ENCODE measurements around the gene OSBPL10. TPM values are rescaled to one million over a fixed set of nuclear protein-coding genes. Genes with fewer than 3 reads are reported as not detected.
A peak's percentile ranks its signal among the peaks of the same experiment; 100 is the strongest.

OSBPL10 gene
- total RNA-seq, 2 donors from 2014 or later: 0.17 to 2.9 TPM

DNA sequence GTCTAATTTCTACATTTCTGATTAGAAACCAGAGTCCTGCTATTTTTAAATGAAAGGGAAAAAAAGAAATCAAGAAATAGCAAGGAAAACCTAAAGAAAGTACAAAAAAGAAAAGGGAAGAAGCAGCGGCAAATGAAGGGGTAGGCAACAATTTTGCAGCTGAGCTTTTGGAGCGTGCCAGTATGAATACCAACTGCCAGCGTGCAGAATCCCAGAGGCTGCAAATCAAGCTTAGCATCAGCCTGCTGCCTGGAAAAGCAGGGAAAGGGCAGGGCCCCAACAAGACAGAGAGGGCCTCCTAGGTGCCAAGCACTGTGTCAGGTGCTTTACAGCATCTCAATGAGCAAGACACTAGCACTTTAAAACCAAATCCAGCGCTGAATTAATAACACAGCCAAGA, 271.5 kb downstream of the OSBPL10 start:
- DNase-seq (ENCODE audit: low spot score) (no peak), ATAC-seq (no peak)
- H3K27me3 Mint-ChIP-seq: peaks cover 11 to 27% of the 10 kb centered on the region in 2 donors
- H3K4me1 Mint-ChIP-seq (ENCODE audit: low read depth in 2 of 2): peaks cover 11 to 23% of the 10 kb centered on the region in 2 donors
- H3K36me3 Mint-ChIP-seq: no peaks in the 10 kb centered on the region
- no peak overlapping the region for H3K27ac Mint-ChIP-seq
- no peak overlapping the region for H3K4me3 Mint-ChIP-seq
- H3K9me3 Mint-ChIP-seq: no peaks in the 10 kb centered on the region

GRCh38 chr3:31709005-31709404, 272.1 kb downstream of the OSBPL10 start:
- no peak for ATAC-seq

DNA sequence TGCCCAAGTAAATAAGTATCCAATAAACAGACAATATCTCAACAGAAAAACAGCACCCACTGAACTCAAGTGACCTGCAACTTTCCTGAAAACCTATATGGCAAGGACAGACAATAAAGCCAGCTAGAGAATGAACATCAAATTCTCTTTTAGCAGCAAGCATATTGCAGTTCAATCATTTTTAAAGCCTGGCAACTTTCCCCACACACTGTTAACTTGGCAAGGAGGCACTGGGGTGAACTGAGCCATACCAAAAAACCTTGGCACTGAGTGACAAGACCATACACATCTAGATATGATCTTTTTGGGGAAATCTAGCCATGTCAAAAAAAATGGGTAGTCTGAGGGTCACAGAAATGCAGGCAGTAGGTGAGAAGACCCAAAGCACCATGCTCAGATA, 273.8 kb downstream of the OSBPL10 start:
- peak overlapping the region in 1 of 2 donors; percentile 15 for H3K27ac Mint-ChIP-seq
- ATAC-seq (no peak), DNase-seq (ENCODE audit: low spot score) (no peak)
- H3K9me3 Mint-ChIP-seq: no peaks in the 10 kb centered on the region
- H3K27me3 Mint-ChIP-seq: peaks cover 11 to 32% of the 10 kb centered on the region in 2 donors
- H3K4me1 Mint-ChIP-seq (ENCODE audit: low read depth in 2 of 2): peaks cover 10 to 22% of the 10 kb centered on the region in 2 donors
- H3K36me3 Mint-ChIP-seq: no peaks in the 10 kb centered on the region
- H3K4me3 Mint-ChIP-seq: no peak overlapping the region

More at GRCh38 chr3:31709005-31709404, 272.1 kb downstream of the OSBPL10 start:
- Mint-ChIP-seq H3K27ac (no peak overlapping the region), H3K4me3 (no peak overlapping the region), H3K9me3 (no peaks in the 10 kb centered on the region), H3K4me1 (ENCODE audit: low read depth in 2 of 2) (peaks cover 12 to 25% of the 10 kb centered on the region in 2 donors), H3K36me3 (no peaks in the 10 kb centered on the region), H3K27me3 (peaks cover 8 to 22% of the 10 kb centered on the region in 2 donors)
- DNase-seq (ENCODE audit: low spot score): no peak

DNA sequence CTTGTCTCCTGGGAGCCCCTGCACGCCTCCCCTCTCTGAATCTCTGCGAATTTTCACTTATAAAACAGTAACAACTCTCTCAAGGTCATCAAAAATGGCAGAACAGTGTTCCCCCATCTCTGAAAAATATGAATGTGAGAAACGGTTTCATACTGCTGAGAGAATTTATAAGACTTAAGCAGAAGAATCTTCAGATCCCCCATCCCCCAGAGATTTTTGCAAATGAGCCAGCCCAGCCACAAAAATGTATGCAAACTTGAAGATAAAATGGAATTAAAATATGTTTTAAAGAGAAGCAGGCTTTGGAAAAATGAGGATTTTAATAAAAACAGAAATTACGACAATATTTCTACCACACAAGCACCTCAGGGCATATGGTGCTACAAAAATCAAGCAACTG, 275.3 kb downstream of the OSBPL10 start:
- Mint-ChIP-seq H3K4me1 (ENCODE audit: low read depth in 2 of 2) (peaks cover 10 to 22% of the 10 kb centered on the region in 2 donors), H3K27me3 (peaks cover 16 to 41% of the 10 kb centered on the region in 2 donors), H3K36me3 (no peaks in the 10 kb centered on the region), H3K9me3 (no peaks in the 10 kb centered on the region), H3K27ac (no peak overlapping the region), H3K4me3 (no peak overlapping the region)
- DNase-seq (ENCODE audit: low spot score): no peak
- no peak for ATAC-seq

DNA sequence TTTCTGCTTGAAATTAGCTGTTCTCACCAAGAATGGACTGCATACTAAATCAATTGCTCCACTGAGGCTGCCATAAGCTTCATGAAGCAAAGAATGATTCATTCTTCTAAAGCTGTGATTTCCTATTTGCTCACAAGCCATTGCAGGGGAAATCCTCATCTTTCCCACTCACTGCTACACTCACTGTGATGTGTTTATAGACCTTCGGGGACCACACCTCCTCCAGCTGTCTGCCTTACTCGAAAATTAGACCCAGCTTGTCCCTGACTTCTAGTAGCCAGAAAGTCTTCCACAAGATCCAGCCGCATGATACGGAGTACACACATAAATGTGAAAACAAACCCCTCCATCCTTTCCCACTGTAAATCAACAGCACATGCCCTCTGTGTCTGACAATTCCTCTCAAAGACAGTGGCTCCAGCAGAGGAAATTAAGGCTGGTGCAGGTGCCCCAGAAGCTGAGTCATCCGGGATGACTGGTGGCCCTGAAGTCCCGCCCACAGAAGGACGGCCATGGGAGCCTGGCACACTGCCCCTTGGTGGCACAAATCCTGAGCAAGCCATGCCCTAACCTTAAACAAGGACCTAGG, 276.4 kb downstream of the OSBPL10 start:
- DNase-seq (ENCODE audit: low spot score): peak; percentile 72
- H3K4me1 Mint-ChIP-seq (ENCODE audit: low read depth in 2 of 2): peaks cover 10 to 17% of the 10 kb centered on the region in 2 donors

GRCh38 chr3:31704156-31704555, 276.9 kb downstream of the OSBPL10 start:
- DNase-seq (ENCODE audit: low spot score) (no peak), ATAC-seq (no peak)
- Mint-ChIP-seq H3K4me3 (no peak overlapping the region), H3K9me3 (no peaks in the 10 kb centered on the region), H3K27ac (peak overlapping the region; percentile 38 to 86), H3K27me3 (peaks cover 16 to 36% of the 10 kb centered on the region in 2 donors), H3K4me1 (ENCODE audit: low read depth in 2 of 2) (peaks cover 10 to 17% of the 10 kb centered on the region in 2 donors), H3K36me3 (no peaks in the 10 kb centered on the region)

More for the DNA sequence above, 276.4 kb downstream of the OSBPL10 start:
- peak overlapping the region; percentile 46 for H3K4me3 Mint-ChIP-seq
- H3K27ac Mint-ChIP-seq: peak overlapping the region; percentile 38 to 86
- no peaks in the 10 kb centered on the region for H3K9me3 Mint-ChIP-seq
- no peaks in the 10 kb centered on the region for H3K36me3 Mint-ChIP-seq
- peaks cover 16 to 41% of the 10 kb centered on the region in 2 donors for H3K27me3 Mint-ChIP-seq
- peak; percentile 86 to 91 for ATAC-seq

DNA sequence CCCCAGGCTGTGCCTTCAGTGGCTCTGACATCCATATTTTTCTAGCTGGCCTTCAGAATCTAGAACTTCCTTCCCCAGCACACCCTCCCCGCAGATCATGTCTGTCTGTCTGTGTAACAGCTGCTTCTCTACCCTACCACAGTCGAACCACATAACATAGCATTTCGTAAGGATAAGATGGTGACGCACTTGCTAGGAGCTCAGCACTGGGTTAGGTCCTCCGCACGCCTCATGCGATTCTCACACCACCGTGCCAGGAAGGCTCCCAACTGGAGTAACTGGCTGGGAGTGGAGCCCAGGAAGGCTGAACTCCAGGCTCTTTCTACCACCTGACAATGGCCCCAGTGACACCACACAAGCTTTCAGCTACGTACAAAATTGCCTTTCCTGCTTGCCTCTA, 279.8 kb downstream of the OSBPL10 start:
- no peaks in the 10 kb centered on the region for H3K9me3 Mint-ChIP-seq
- peaks cover 16 to 30% of the 10 kb centered on the region in 2 donors for H3K27me3 Mint-ChIP-seq
- H3K4me1 Mint-ChIP-seq (ENCODE audit: low read depth in 2 of 2): peaks cover 10 to 17% of the 10 kb centered on the region in 2 donors
- H3K36me3 Mint-ChIP-seq: no peaks in the 10 kb centered on the region
- ATAC-seq (no peak), DNase-seq (ENCODE audit: low spot score) (no peak)
- H3K27ac Mint-ChIP-seq: peak overlapping the region in 1 of 2 donors; percentile 6
- no peak overlapping the region for H3K4me3 Mint-ChIP-seq

- Mint-ChIP-seq H3K9me3 (no peaks in the 10 kb centered on the region), H3K27ac (no peak overlapping the region), H3K27me3 (peaks cover 11 to 30% of the 10 kb centered on the region in 2 donors), H3K4me3 (no peak overlapping the region), H3K4me1 (ENCODE audit: low read depth in 2 of 2) (peaks cover 3 to 4% of the 10 kb centered on the region in 2 donors), H3K36me3 (no peaks in the 10 kb centered on the region)
- ATAC-seq (no peak), DNase-seq (ENCODE audit: low spot score) (no peak)
These were observed 281.6 kb downstream of the OSBPL10 start for GRCh38 chr3:31699309-31699953.

DNA sequence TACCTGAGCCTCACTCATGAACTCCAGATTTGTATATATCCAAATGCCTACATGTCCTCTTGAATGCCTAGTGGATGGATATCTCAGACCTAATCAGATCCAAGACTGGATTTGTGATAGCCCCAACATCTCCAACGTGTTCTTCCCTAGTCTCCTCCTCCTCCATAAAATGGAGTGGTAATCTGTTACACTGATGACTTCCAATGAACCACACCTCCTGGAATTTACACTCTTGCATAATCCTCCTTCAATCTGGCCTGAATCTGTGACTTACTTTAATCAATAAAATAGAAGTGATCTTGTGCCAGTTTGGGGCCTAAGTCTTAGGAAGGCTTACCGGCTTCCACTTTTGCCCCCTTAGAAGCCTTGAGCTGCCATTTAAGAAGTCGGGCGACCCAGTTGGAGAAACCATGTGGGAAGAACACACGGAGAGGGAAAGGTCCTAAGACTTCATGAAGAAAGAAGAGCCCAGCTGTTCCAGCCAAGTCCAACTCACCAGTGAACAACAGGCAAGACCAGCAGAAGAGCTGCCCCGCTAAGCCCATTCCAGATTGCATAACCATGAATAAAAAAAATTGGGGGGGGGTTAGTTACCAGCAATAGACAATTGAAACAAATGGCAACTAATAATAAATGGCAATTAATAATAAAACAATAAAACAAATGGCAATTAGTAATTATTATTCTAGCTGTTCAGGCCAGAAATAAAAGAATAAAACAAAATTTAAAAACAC, 284.1 kb downstream of the OSBPL10 start:
- no peak overlapping the region for H3K27ac Mint-ChIP-seq
- no peak for ATAC-seq
- no peak for DNase-seq (ENCODE audit: low spot score)
- no peak overlapping the region for H3K4me3 Mint-ChIP-seq
- H3K9me3 Mint-ChIP-seq: no peaks in the 10 kb centered on the region
- H3K27me3 Mint-ChIP-seq: peaks cover 4 to 15% of the 10 kb centered on the region in 2 donors
- H3K4me1 Mint-ChIP-seq (ENCODE audit: low read depth in 2 of 2): no peaks in the 10 kb centered on the region
- no peaks in the 10 kb centered on the region for H3K36me3 Mint-ChIP-seq

DNA sequence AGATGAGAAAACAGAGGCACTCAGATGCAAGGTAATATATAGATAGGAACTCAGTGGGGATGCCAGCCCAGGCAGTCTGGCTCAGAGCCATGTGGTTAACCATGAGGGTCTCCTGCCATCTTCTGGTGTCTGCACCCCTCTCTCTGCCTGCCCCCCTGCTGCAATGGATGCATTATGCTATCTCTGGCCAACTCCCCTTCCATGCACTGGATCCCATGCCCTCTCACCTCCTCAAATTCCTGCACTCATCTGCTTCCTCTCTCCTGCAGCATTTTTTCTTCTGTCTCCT, 285.1 kb downstream of the OSBPL10 start:
- Mint-ChIP-seq H3K4me1 (ENCODE audit: low read depth in 2 of 2) (no peaks in the 10 kb centered on the region), H3K9me3 (no peaks in the 10 kb centered on the region), H3K27ac (no peak overlapping the region), H3K4me3 (no peak overlapping the region), H3K36me3 (no peaks in the 10 kb centered on the region), H3K27me3 (peaks cover 1 to 10% of the 10 kb centered on the region in 2 donors)
- no peak for DNase-seq (ENCODE audit: low spot score)
- ATAC-seq: no peak

GRCh38 chr3:31695280-31696008, 285.6 kb downstream of the OSBPL10 start:
- Mint-ChIP-seq H3K4me3 (no peak overlapping the region), H3K27ac (no peak overlapping the region), H3K9me3 (no peaks in the 10 kb centered on the region), H3K4me1 (ENCODE audit: low read depth in 2 of 2) (no peaks in the 10 kb centered on the region), H3K36me3 (no peaks in the 10 kb centered on the region), H3K27me3 (peaks cover 0 to 9% of the 10 kb centered on the region in 2 donors)
- ATAC-seq (peak in 1 of 2 donors; percentile 58), DNase-seq (ENCODE audit: low spot score) (no peak)

- H3K4me3 Mint-ChIP-seq: no peak overlapping the region
These were observed 287.7 kb downstream of the OSBPL10 start for GRCh38 chr3:31693346-31693745.

DNA sequence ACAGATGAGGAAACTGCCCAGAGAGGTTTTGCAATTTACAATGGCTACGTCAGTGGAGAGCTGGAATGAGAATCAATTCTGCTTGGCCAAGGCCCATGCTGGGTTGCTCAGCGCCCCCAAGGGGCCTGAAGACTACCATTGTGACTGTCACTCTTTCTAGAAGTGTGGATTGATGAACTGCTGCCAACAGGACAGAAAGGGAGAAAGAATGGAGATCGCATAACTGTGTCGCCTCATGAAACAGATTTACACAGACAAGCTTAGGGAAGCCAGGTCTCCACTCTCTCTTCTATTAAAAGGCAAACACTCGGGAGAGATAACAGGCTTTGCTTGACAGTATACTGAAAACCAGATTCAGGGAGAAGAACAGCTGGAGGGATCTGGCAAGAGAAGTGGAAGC, 288.3 kb downstream of the OSBPL10 start:
- peaks cover 0 to 8% of the 10 kb centered on the region in 2 donors for H3K4me1 Mint-ChIP-seq (ENCODE audit: low read depth in 2 of 2)
- DNase-seq (ENCODE audit: low spot score): no peak
- no peak for ATAC-seq
- peaks cover 3% of the 10 kb centered on the region for H3K9me3 Mint-ChIP-seq
- H3K27me3 Mint-ChIP-seq: peaks cover 0 to 2% of the 10 kb centered on the region in 2 donors
- peaks cover 5% of the 10 kb centered on the region for H3K36me3 Mint-ChIP-seq
- H3K27ac Mint-ChIP-seq: no peak overlapping the region
- no peak overlapping the region for H3K4me3 Mint-ChIP-seq

More at GRCh38 chr3:31693346-31693745, 287.7 kb downstream of the OSBPL10 start:
- Mint-ChIP-seq H3K36me3 (peaks cover 5% of the 10 kb centered on the region), H3K4me1 (ENCODE audit: low read depth in 2 of 2) (peaks cover 0 to 6% of the 10 kb centered on the region in 2 donors), H3K9me3 (peaks cover 3% of the 10 kb centered on the region), H3K27me3 (peaks cover 0 to under 1% of the 10 kb centered on the region in 2 donors), H3K27ac (no peak overlapping the region)
- ATAC-seq (no peak), DNase-seq (ENCODE audit: low spot score) (no peak)

Data from natural killer cell treated with Interleukin-12 subunit alpha and Interleukin-12 subunit beta and Interleukin-15 and Interleukin-18, amount 100 ng/mL, for 72 hours (primary cell).